Esophagus muscularis mucosa (tissue), 4 donors: ENCODE measurements around the gene FMN2. TPM values are rescaled to one million over a fixed set of nuclear protein-coding genes. Genes with fewer than 3 reads are reported as not detected.

Experiments used
- DNase-seq: peaks from one replicate; pipeline ENCODE4 v3.0.0-alpha.2; 2017; ENCODE audit errors: extremely low spot score
- H3K27ac ChIP-seq, 4 donors: fragments of 200-600 bp; sonication (generic); replicated peaks in 1 of 4; 1 replicate in 3 of 4; 2 replicates in 1 of 4; pipeline ENCODE4 v1.5.1; 2016 to 2019; ENCODE audit warnings: mild to moderate bottlenecking in 1 of 4
- H3K27me3 ChIP-seq, 4 donors: fragments of 200-600 bp; sonication (generic); one replicate each; pipeline versions ENCODE4 v1.5.1 to v1.6.0; 2016 to 2019
- H3K36me3 ChIP-seq, 4 donors: fragments of 200-600 bp; sonication (generic); one replicate each; pipeline ENCODE4 v1.5.1; 2016 to 2019
- H3K4me1 ChIP-seq, 4 donors: fragments of 200-600 bp; sonication (generic); one replicate each; pipeline ENCODE4 v1.5.1; 2016 to 2019
- H3K4me3 ChIP-seq, 4 donors: fragments of 200-600 bp; sonication (generic); 1 replicate in 2 of 4; 2 replicates in 2 of 4; pipeline ENCODE4 v1.5.1; 2016 to 2019; ENCODE audit warnings: mild to moderate bottlenecking in 4 of 4, moderate library complexity in 1 of 4
- H3K9me3 ChIP-seq, 4 donors: fragments of 200-600 bp; sonication (generic); 1 replicate in 3 of 4; 2 replicates in 1 of 4; pipeline ENCODE4 v1.5.1; 2016 to 2019
- CTCF ChIP-seq, 3 experiments: fragments of 200-600 bp in 2 of 3; fragments of 450-650 bp in 1 of 3; sonication (generic) in 2 of 3; IDR thresholded peaks; one replicate each; pipeline ENCODE4 v1.5.1; 2017 to 2019; ENCODE audit warnings: antibody characterized with exemption in 3 of 3, mild to moderate bottlenecking in 2 of 3, moderate library complexity in 1 of 3
- EP300 ChIP-seq: sonication (generic); formaldehyde crosslinking; IDR thresholded peaks from one replicate; pipeline ENCODE4 v1.6.1; 2017; ENCODE audit warnings: antibody characterized with exemption
- POLR2A ChIP-seq: fragments of 450-650 bp; IDR thresholded peaks from one replicate; pipeline ENCODE4 v1.6.1; 2017; ENCODE audit warnings: antibody characterized with exemption, moderate library complexity, mild to moderate bottlenecking, low read depth
- POLR2AphosphoS5 ChIP-seq, 2 donors: sonication (generic); formaldehyde crosslinking; IDR thresholded peaks; one replicate each; pipeline ENCODE4 v1.6.1; 2017; ENCODE audit warnings: antibody characterized with exemption in 2 of 2
- WGBS: methylation state at CpG from one replicate; pipeline ENCODE4 v1.1.5; 2018; 5-methylcytosine and 5-hydroxymethylcytosine counted together
- intact Hi-C: fragments of 100-400 bp; cut with DNase I; formaldehyde crosslinking; loops from one replicate; pipeline ENCODE4 v1.15.1; 2023
- total RNA-seq, 4 donors: library from RNA; depleted of rRNA; stranded (reverse); fragments of >200 nt; gene quantifications; one replicate each; pipeline versions ENCODE4 v1.1.0 to v1.2.1, GENCODE V29; 2016

Gene FMN2
- total RNA-seq, 4 donors from 2014 or later: 0.32 to 2.5 (median 1.4) TPM

GRCh38 chr1:240073097-240073496 lies 18.6 kb upstream of the FMN2 start:
- TF ChIP-seq POLR2A (no peak), POLR2AphosphoS5 (IDR thresholded peaks at IDR 0.05) (no peak), EP300 (no peak), CTCF (IDR thresholded peaks at IDR 0.05) (no peak)
- no peak for DNase-seq
- no peak overlapping the region for H3K4me3 ChIP-seq
- no peaks in the 10 kb centered on the region for H3K4me1 ChIP-seq
- intact Hi-C loops: no loop called here
- no peak overlapping the region for H3K27ac ChIP-seq
- H3K9me3 ChIP-seq: no peaks in the 10 kb centered on the region
- H3K36me3 ChIP-seq: no peaks in the 10 kb centered on the region
- no peaks in the 10 kb centered on the region for H3K27me3 ChIP-seq
- 66% methylated on average over 3 of the region's 3 CpGs for WGBS

- intact Hi-C loops: no loop called here
- TF ChIP-seq POLR2A: no peak
- TF ChIP-seq POLR2AphosphoS5 (IDR thresholded peaks at IDR 0.05): no peak
- TF ChIP-seq CTCF (IDR thresholded peaks at IDR 0.05): no peak
- TF ChIP-seq EP300: no peak
- no peaks in the 10 kb centered on the region for H3K4me1 ChIP-seq
- H3K9me3 ChIP-seq: peaks cover 0 to 5% (median 0%) of the 10 kb centered on the region in 4 donors
- WGBS: 78% methylated on average over 5 of the region's 5 CpGs
- H3K4me3 ChIP-seq: no peak overlapping the region
- no peak overlapping the region for H3K27ac ChIP-seq
- DNase-seq: no peak
- H3K27me3 ChIP-seq: no peaks in the 10 kb centered on the region
- H3K36me3 ChIP-seq: no peaks in the 10 kb centered on the region
Observed at GRCh38 chr1:240074422-240074821, 17.3 kb upstream of the FMN2 start.

- H3K27ac ChIP-seq: no peak overlapping the region
- H3K27me3 ChIP-seq: no peaks in the 10 kb centered on the region
- intact Hi-C loops: no loop called here
- WGBS: 80% methylated on average over 3 of the region's 3 CpGs
- H3K4me1 ChIP-seq: no peaks in the 10 kb centered on the region
- peaks cover 0 to 5% (median 0%) of the 10 kb centered on the region in 4 donors for H3K9me3 ChIP-seq
- TF ChIP-seq EP300: no peak
- no peak for TF ChIP-seq POLR2A
- no peak for TF ChIP-seq POLR2AphosphoS5 (IDR thresholded peaks at IDR 0.05)
- no peaks in the 10 kb centered on the region for H3K36me3 ChIP-seq
- no peak for DNase-seq
- no peak overlapping the region for H3K4me3 ChIP-seq
Observed at GRCh38 chr1:240074908-240075307, 16.8 kb upstream of the FMN2 start.

GRCh38 chr1:240084337-240084736 lies 7.3 kb upstream of the FMN2 start:
- Histone ChIP-seq H3K4me1 (no peaks in the 10 kb centered on the region), H3K27me3 (peaks cover 0 to 44% (median 0%) of the 10 kb centered on the region in 4 donors), H3K4me3 (no peak overlapping the region), H3K36me3 (no peaks in the 10 kb centered on the region), H3K9me3 (no peaks in the 10 kb centered on the region), H3K27ac (no peak overlapping the region)
- TF ChIP-seq POLR2AphosphoS5 (IDR thresholded peaks at IDR 0.05): no peak
- TF ChIP-seq CTCF (IDR thresholded peaks at IDR 0.05): no peak
- no peak for TF ChIP-seq POLR2A
- no peak for TF ChIP-seq EP300
- 62% methylated on average over 1 of the region's 1 CpG for WGBS
- intact Hi-C loops: no loop called here
- no peak for DNase-seq

GRCh38 chr1:240084749-240085148 lies 6.9 kb upstream of the FMN2 start:
- 87% methylated on average over 8 of the region's 8 CpGs for WGBS
- Histone ChIP-seq H3K27me3 (peaks cover 0 to 47% (median 0%) of the 10 kb centered on the region in 4 donors), H3K36me3 (no peaks in the 10 kb centered on the region), H3K9me3 (no peaks in the 10 kb centered on the region), H3K4me1 (no peaks in the 10 kb centered on the region), H3K4me3 (no peak overlapping the region), H3K27ac (no peak overlapping the region)
- intact Hi-C loops: no loop called here
- TF ChIP-seq POLR2AphosphoS5 (IDR thresholded peaks at IDR 0.05): no peak
- TF ChIP-seq CTCF (IDR thresholded peaks at IDR 0.05): no peak
- no peak for TF ChIP-seq EP300
- no peak for TF ChIP-seq POLR2A
- no peak for DNase-seq
